GM23338 (cell line): Measurements from ENCODE around the gene CEP72. TPM values are rescaled to one million over a fixed set of nuclear protein-coding genes. Genes with fewer than 3 reads are reported as not detected.

Experiments used
- ATAC-seq: fragments of 200-7000 bp; cut with Tn5 transposase; 3 replicates; pipeline ENCODE4 v1.9.1; 2020
- DNase-seq: peaks from one replicate; pipeline ENCODE4 v3.0.0-alpha.2; 2015; ENCODE audit warnings: low spot score
- H2AFZ ChIP-seq: fragments of 200-600 bp; sonication (generic); 2 replicates; pipeline ENCODE4 v1.8.0; 2016; ENCODE audit warnings: antibody characterized with exemption, mild to moderate bottlenecking, moderate library complexity
- H3F3A ChIP-seq: fragments of 200-600 bp; sonication (generic); replicated peaks from 2 replicates; pipeline ENCODE4 v1.8.0; 2017; ENCODE audit warnings: antibody characterized with exemption, mixed run types, low read depth
- H3K27ac ChIP-seq: fragments of 200-600 bp; sonication (generic); 2 replicates; pipeline ENCODE4 v1.6.1; 2016; ENCODE audit warnings: low read depth
- H3K27me3 ChIP-seq: fragments of 200-600 bp; sonication (generic); 2 replicates; pipeline ENCODE4 v1.8.0; 2016; ENCODE audit warnings: mild to moderate bottlenecking, mixed run types, moderate library complexity; ENCODE audit not compliant: insufficient read depth
- H3K36me3 ChIP-seq: fragments of 200-600 bp; sonication (generic); 2 replicates; pipeline ENCODE4 v1.8.0; 2016; ENCODE audit warnings: mild to moderate bottlenecking; ENCODE audit not compliant: insufficient read depth
- H3K4me1 ChIP-seq: fragments of 200-600 bp; sonication (generic); 2 replicates; pipeline ENCODE4 v1.8.0; 2016; ENCODE audit warnings: mild to moderate bottlenecking, moderate library complexity; ENCODE audit not compliant: insufficient read depth
- H3K4me2 ChIP-seq: fragments of 200-600 bp; sonication (generic); 2 replicates; pipeline ENCODE4 v1.7.1; 2017; ENCODE audit warnings: mixed run types
- H3K4me3 ChIP-seq: fragments of 200-600 bp; sonication (generic); 2 replicates; pipeline ENCODE4 v1.6.1; 2016; ENCODE audit warnings: mixed run types
- H3K79me2 ChIP-seq: fragments of 200-600 bp; sonication (generic); replicated peaks from 2 replicates; pipeline ENCODE4 v1.8.0; 2017; ENCODE audit warnings: mild to moderate bottlenecking; ENCODE audit not compliant: insufficient read depth
- H3K9me2 ChIP-seq: fragments of 200-600 bp; sonication (generic); 2 replicates; pipeline ENCODE4 v1.8.0; 2017; ENCODE audit not compliant: insufficient read depth
- H4K20me1 ChIP-seq: fragments of 200-600 bp; sonication (generic); replicated peaks from 2 replicates; pipeline ENCODE4 v1.8.0; 2017; ENCODE audit warnings: mild to moderate bottlenecking; ENCODE audit not compliant: insufficient read depth
- H3K27ac Mint-ChIP-seq: 2 replicates; pipeline ENCODE4 v1.8.0; 2020; ENCODE audit warnings: inconsistent platforms, mild to moderate bottlenecking, moderate library complexity, mixed read lengths
- H3K27me3 Mint-ChIP-seq: 3 replicates; pipeline ENCODE4 v1.8.0; 2022; ENCODE audit warnings: low read depth, mild to moderate bottlenecking, moderate library complexity, mixed read lengths, inconsistent platforms; ENCODE audit not compliant: insufficient read depth, poor library complexity
- H3K36me3 Mint-ChIP-seq: 3 replicates; pipeline ENCODE4 v1.8.0; 2021; ENCODE audit warnings: low read depth, mild to moderate bottlenecking, inconsistent platforms, moderate library complexity, mixed read lengths
- H3K4me1 Mint-ChIP-seq: 3 replicates; pipeline ENCODE4 v1.8.0; 2020; ENCODE audit warnings: mild to moderate bottlenecking, inconsistent platforms, mixed read lengths
- H3K4me3 Mint-ChIP-seq: 3 replicates; pipeline ENCODE4 v1.8.0; 2021; ENCODE audit warnings: moderate library complexity, mild to moderate bottlenecking, inconsistent platforms, mixed read lengths
- H3K9me3 Mint-ChIP-seq: 3 replicates; pipeline ENCODE4 v1.8.0; 2020; ENCODE audit warnings: moderate library complexity, mild to moderate bottlenecking, inconsistent platforms, mixed read lengths
- POLR2AphosphoS5 ChIP-seq: IDR thresholded peaks from 2 replicates; pipeline ENCODE4 v1.6.1; 2016; ENCODE audit warnings: antibody characterized with exemption, low read depth
- polyA plus RNA-seq: library from polyadenylated mRNA; unstranded; fragments of >200 nt; fragmentation: Nextera tagmentation; extraction: Ambion mirVana; gene quantifications from 2 replicates; pipeline ENCODE4 v1.2.1, GENCODE V29; 2016
- total RNA-seq: library from RNA; depleted of rRNA; stranded (reverse); fragments of >200 nt; shearing (Covaris generic); gene quantifications from 2 replicates; pipeline ENCODE4 v1.2.3, GENCODE V29; 2014
- TF ChIP-seq, protein P1 (sequence below): IDR thresholded peaks from 2 replicates; pipeline ENCODE4 v1.6.1; 2016; ENCODE audit warnings: antibody characterized with exemption
- TF ChIP-seq, protein P2 (sequence below): fragments of 250-450 bp; sonication (Bioruptor Pico); IDR thresholded peaks from 2 replicates; pipeline ENCODE4 v1.5.0; 2020; ENCODE audit warnings: mild to moderate bottlenecking, moderate library complexity

Gene CEP72
- total and polyA plus RNA-seq, 2 experiments from 2014 or later = 15.5 to 27.1 TPM

DNA sequence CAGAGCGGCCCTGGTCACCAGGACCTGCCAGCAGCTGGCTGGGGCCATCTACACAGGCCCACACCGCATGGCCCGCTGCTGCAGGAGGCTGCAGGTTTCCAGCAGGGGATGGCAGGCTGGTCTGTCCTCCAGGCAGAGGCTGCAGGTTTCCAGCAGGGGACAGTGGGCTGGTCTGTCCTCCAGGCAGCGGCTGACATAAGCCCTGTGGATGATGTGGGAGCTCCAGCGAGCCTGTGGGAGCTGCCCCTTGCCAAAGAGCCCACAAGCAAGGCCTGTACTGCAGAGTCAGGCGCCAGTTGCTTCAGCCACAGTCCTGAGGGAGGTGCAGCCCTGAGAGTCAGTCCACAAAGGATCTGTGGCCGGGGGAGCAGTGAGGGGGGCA, 62.5 kb downstream of the CEP72 start:
- H3K9me2 ChIP-seq = no peaks in the 10 kb centered on the region
- H3K4me3 Mint-ChIP-seq = no peak overlapping the region
- DNase-seq (no peak), ATAC-seq (no peak)
- no peaks in the 10 kb centered on the region for H3K4me1 ChIP-seq
- no peak overlapping the region for H3K4me2 ChIP-seq
- H3K79me2 ChIP-seq = no peaks in the 10 kb centered on the region
- no peak overlapping the region for H3K4me3 ChIP-seq
- 0 out of 2 replicates have a peak, but pooled peaks cover 5% of the 10 kb centered on the region for H4K20me1 ChIP-seq
- no peak for TF ChIP-seq POLR2AphosphoS5
- TF ChIP-seq, protein P1, sequence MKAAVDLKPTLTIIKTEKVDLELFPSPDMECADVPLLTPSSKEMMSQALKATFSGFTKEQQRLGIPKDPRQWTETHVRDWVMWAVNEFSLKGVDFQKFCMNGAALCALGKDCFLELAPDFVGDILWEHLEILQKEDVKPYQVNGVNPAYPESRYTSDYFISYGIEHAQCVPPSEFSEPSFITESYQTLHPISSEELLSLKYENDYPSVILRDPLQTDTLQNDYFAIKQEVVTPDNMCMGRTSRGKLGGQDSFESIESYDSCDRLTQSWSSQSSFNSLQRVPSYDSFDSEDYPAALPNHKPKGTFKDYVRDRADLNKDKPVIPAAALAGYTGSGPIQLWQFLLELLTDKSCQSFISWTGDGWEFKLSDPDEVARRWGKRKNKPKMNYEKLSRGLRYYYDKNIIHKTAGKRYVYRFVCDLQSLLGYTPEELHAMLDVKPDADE = no peak
- TF ChIP-seq, protein P2, sequence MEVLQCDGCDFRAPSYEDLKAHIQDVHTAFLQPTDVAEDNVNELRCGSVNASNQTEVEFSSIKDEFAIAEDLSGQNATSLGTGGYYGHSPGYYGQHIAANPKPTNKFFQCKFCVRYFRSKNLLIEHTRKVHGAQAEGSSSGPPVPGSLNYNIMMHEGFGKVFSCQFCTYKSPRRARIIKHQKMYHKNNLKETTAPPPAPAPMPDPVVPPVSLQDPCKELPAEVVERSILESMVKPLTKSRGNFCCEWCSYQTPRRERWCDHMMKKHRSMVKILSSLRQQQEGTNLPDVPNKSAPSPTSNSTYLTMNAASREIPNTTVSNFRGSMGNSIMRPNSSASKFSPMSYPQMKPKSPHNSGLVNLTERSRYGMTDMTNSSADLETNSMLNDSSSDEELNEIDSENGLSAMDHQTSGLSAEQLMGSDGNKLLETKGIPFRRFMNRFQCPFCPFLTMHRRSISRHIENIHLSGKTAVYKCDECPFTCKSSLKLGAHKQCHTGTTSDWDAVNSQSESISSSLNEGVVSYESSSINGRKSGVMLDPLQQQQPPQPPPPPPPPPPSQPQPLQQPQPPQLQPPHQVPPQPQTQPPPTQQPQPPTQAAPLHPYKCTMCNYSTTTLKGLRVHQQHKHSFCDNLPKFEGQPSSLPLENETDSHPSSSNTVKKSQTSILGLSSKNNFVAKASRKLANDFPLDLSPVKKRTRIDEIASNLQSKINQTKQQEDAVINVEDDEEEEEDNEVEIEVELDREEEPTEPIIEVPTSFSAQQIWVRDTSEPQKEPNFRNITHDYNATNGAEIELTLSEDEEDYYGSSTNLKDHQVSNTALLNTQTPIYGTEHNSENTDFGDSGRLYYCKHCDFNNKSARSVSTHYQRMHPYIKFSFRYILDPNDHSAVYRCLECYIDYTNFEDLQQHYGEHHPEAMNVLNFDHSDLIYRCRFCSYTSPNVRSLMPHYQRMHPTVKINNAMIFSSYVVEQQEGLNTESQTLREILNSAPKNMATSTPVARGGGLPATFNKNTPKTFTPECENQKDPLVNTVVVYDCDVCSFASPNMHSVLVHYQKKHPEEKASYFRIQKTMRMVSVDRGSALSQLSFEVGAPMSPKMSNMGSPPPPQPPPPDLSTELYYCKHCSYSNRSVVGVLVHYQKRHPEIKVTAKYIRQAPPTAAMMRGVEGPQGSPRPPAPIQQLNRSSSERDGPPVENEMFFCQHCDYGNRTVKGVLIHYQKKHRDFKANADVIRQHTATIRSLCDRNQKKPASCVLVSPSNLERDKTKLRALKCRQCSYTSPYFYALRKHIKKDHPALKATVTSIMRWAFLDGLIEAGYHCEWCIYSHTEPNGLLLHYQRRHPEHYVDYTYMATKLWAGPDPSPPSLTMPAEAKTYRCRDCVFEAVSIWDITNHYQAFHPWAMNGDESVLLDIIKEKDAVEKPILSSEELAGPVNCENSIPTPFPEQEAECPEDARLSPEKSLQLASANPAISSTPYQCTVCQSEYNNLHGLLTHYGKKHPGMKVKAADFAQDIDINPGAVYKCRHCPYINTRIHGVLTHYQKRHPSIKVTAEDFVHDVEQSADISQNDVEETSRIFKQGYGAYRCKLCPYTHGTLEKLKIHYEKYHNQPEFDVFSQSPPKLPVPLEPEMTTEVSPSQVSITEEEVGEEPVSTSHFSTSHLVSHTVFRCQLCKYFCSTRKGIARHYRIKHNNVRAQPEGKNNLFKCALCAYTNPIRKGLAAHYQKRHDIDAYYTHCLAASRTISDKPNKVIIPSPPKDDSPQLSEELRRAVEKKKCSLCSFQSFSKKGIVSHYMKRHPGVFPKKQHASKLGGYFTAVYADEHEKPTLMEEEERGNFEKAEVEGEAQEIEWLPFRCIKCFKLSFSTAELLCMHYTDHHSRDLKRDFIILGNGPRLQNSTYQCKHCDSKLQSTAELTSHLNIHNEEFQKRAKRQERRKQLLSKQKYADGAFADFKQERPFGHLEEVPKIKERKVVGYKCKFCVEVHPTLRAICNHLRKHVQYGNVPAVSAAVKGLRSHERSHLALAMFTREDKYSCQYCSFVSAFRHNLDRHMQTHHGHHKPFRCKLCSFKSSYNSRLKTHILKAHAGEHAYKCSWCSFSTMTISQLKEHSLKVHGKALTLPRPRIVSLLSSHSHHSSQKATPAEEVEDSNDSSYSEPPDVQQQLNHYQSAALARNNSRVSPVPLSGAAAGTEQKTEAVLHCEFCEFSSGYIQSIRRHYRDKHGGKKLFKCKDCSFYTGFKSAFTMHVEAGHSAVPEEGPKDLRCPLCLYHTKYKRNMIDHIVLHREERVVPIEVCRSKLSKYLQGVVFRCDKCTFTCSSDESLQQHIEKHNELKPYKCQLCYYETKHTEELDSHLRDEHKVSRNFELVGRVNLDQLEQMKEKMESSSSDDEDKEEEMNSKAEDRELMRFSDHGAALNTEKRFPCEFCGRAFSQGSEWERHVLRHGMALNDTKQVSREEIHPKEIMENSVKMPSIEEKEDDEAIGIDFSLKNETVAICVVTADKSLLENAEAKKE (CRISPR knock-in tag) = no peak
- H3K4me1 Mint-ChIP-seq = peaks cover 6% of the 10 kb centered on the region
- no peak overlapping the region for H2AFZ ChIP-seq
- H3K36me3 Mint-ChIP-seq = no peaks in the 10 kb centered on the region; the same call in 2 of the 3 replicates
- H3K27me3 Mint-ChIP-seq = peaks cover 22% of the 10 kb centered on the region
- no peaks in the 10 kb centered on the region for H3F3A ChIP-seq
- H3K27ac Mint-ChIP-seq = no peak overlapping the region
- no peak overlapping the region for H3K27ac ChIP-seq
- H3K27me3 ChIP-seq = 0 out of 2 replicates have a peak, but pooled peaks cover 4% of the 10 kb centered on the region
- H3K36me3 ChIP-seq = no peaks in the 10 kb centered on the region
- H3K9me3 Mint-ChIP-seq = peaks cover 2% of the 10 kb centered on the region; the same call in 1 of the 3 replicates
